ENCODE measurements around the gene CBY3.

- TF ChIP-seq EZH2phosphoT487 (IDR thresholded peaks at IDR 0.05; ENCODE audit: borderline replicate concordance, low read depth) (no peak), CTCF (IDR thresholded peaks at IDR 0.05) (no peak), POLR2AphosphoS5 (IDR thresholded peaks at IDR 0.05; ENCODE audit: low read depth, low read length) (no peak), JUND (IDR thresholded peaks at IDR 0.05) (no peak), YY1 (IDR thresholded peaks at IDR 0.05; ENCODE audit: low read depth) (no peak), TEAD4 (IDR thresholded peaks at IDR 0.05; ENCODE audit: borderline replicate concordance, insufficient read depth) (no peak), USF2 (IDR thresholded peaks at IDR 0.05; ENCODE audit: borderline replicate concordance, low read depth, low read length) (no peak), TAF1 (IDR thresholded peaks at IDR 0.05; ENCODE audit: borderline replicate concordance, low read depth, low read length) (no peak), NRF1 (IDR thresholded peaks at IDR 0.05; ENCODE audit: low read depth, low read length) (no peak), REST (IDR thresholded peaks at IDR 0.05; ENCODE audit: low read depth, low read length) (no peak), EP300 (IDR thresholded peaks at IDR 0.05; ENCODE audit: borderline replicate concordance in 1 of 2, low read depth in 1 of 2, low read length in 1 of 2) (no peak)
Measured at GRCh38 chr5:179700401-179700918, 19.6 kb upstream of the CBY3 start.
